HG03135 (cell line): ENCODE measurements around the gene CYP4V2.

Experiments
- ATAC-seq: cut with Tn5 transposase; IDR thresholded peaks from one replicate; pipeline ENCODE4 v1.9.1; 2021; ENCODE audit warnings: mild to moderate bottlenecking, moderate library complexity; ENCODE audit not compliant: unreplicated experiment

The CYP4V2 gene

DNA sequence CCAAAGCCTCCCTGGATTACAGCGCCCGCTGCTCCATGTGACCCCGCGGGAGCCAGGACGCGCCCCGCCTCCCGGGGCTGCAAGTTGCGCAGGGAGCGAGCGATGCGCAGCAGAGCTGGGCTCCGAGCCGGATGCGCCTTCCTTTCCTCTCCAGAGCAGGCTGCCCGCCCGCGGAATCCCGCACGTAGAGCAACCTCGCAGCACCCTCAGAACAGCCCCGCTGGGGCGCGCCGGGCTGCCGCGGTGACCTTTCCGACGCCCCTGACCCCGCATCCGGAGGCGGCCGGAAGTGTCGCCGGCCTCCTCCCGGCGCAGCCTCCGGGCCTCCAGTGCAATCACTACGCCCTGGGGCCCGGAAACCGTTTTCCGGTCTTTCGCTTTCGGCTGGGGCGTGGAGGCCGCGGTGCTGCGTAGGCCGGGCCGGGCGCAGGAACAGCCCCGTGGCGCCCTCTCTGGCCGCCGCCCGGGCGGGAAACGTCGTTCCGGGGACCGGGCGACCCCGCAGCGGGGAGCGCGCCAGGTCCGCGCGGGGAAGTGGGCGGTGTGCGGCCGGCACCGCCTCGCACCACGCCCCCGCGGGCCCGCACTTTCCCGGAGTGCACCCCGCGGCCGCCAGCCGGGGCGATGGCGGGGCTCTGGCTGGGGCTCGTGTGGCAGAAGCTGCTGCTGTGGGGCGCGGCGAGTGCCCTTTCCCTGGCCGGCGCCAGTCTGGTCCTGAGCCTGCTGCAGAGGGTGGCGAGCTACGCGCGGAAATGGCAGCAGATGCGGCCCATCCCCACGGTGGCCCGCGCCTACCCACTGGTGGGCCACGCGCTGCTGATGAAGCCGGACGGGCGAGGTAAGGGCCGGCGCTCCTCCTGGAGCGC, at the start of gene CYP4V2:
Gene CYP4V2, plus strand, starts transcription at position 368 of the 866 bp plus-strand sequence. Its CDS starts 257 bp downstream, at position 625.
- peak; percentile 89 for ATAC-seq

DNA sequence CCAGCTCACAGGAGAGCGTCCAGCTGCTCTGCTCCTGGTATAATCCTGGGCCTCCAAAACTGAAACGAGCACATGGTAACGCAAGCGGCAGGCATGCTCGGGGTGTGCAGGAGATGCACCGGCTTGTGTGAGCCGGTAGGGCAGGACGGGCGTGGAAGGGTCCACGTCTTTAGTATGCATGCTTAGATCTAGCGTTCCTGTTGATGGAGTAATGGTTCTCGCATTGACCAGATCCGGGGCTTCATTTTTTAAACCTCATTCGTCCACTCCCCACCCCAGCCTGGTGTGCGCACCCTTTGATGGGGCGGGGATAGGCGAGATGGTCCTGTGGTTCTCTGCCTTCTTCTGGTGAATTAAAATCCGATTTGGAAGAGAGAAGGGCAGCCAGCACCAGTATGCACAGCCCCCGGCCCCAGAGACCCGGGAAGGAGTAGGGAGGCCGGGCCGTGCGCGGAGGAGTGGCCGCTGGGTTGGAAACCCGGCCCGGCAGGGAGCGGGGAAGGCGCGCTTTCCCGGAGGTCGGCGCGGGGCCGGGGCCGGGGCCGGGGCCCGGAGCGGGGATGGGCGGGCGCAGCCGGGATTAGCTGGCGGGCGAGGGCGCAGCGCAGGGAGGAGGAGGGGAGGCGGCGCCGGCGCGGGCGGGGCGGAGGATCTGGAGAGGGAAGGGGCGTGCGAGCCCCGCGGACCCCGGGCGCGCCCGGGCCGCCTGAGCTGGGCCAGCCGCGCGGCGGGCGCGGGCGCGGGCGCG, 47.0 kb upstream of the CYP4V2 start:
- peak; percentile 53 for ATAC-seq

DNA sequence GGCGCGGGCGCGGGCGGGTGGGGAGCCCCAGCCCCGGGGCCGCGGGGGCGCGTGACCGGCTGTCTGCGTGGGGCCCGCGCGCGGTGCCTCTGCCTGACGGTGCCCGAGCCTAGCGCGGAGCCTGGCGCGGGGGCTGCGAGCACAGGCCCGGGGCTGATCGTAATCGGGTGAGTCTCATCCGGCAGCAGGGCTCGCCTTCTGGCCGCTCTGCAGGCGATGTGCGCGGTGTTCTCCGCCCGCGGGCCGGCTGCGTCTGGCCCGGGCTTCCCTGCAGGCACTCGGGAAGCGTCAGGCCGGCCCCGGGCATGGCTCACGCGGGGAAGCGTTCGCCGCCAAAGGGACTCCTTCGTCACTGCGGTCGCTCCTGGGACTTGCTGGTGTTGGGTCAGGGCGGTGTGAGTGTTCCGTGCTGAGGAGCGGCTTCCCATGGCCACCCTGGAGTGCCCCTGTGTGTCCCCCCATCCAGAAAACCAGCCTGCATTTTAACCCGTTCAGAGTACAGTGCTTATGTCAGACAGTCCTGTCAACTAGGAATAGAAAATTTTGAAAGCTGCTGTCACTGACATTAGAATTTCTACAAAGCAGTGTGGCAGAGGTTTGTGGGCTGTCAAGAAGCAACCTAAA, 46.3 kb upstream of the CYP4V2 start:
- peak; percentile 35 for ATAC-seq

DNA sequence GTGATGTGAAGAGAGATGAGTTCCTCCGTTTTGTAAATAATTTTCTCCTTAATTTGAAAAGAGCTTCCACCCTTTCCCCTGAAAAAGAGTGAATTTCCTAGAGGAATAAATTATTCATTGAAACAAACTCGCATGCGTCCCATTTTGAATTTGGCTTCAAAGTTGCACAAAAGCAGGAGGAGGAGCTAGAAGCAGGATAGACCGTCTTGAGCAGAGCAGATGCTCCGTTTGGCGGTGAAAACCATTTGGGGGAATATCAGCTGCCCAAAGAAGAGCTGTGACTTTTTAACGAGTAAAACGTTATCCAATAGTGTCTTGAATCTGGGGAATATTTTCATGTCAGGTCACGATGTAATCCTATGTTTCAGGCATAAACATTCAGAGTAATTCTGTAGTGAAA, 44.9 kb upstream of the CYP4V2 start:
- no peak for ATAC-seq

DNA sequence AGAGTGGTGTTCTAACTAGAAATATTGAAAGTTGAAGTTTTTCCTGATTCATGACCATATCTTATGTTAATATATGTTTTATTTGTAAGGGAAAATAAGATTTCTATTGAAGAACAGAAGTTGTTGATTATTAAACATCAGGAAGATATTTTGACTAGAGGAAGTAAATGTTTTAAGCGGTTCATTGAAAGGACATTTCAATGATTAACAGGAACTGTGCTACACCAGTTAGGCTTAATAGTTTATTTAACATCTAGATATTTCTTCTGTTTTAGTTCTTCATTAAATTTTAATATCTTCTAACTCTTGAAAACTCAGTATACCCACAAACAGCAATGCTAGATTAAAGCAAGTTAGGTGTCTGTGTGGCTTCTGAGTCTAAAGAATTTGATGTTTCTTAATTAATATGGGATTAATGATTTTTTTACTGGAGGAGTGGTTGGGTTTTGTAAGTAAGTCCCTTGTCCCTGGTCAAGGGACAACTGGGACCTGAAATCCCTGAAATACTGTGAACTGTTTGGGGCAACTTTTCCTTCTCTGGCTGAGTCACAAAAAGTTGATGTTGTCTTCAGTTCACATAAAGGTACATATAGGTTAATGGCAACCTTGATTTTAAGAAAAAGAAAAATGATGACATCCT, 42.9 kb upstream of the CYP4V2 start:
- no peak for ATAC-seq

DNA sequence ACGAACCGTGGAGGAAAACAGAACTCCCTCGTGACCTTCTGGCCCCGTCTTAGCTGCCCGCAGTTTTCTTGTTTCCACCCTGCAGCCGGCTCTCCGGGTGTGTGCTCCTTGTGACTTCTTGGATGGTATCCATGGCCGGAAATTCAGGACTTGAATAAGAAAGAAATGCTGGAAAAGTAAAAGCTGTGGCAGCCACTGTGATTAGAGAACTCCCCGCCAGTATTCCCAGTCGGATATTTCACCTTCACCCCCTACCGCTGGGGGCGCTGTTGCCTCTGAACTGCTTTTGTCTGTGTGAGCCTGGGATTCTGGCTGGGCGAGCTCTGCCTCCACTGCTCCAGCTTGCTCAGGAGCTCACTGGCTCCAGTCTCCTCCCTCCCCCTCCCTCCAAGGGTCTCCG, 41.5 kb upstream of the CYP4V2 start:
- ATAC-seq: no peak

DNA sequence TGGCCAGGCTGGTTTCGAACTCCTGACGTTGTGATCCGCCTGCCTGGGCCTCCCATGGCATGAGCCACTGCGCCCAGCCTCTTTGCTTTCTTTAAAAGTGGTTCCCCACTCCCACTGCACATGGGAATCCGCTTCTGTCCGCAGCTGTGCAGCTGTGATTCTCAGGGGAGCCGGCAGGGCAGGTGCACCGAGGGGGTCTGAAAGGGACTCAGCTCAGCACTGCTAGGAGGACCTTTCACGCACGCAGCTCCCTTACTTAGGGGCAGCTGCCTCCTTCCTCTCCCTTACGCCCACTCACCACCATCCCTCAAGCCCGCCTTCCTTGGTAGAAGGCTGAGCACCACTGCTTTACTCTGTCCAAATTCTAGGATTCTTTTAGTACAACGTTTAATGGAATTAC, 40.4 kb upstream of the CYP4V2 start:
- ATAC-seq: no peak

DNA sequence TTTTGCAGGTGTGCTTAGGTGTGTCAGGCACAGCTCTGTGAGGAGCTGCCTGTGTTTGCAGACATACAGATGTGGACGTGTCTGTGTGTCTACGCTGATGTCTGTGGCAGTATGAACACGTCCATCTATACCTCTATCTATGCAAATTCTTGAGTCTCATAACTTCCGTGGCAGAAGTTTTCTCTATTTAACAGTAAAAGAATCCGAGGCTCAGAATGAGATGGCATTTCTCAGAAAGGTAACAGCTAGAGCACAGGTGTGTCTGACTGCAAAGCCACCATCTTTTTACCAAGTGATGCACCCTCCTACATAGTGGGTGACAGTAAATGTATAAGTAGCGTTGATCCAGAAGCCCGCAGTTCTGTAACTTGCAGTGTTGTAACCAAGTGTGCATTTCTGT, 39.9 kb upstream of the CYP4V2 start:
- ATAC-seq: no peak

DNA sequence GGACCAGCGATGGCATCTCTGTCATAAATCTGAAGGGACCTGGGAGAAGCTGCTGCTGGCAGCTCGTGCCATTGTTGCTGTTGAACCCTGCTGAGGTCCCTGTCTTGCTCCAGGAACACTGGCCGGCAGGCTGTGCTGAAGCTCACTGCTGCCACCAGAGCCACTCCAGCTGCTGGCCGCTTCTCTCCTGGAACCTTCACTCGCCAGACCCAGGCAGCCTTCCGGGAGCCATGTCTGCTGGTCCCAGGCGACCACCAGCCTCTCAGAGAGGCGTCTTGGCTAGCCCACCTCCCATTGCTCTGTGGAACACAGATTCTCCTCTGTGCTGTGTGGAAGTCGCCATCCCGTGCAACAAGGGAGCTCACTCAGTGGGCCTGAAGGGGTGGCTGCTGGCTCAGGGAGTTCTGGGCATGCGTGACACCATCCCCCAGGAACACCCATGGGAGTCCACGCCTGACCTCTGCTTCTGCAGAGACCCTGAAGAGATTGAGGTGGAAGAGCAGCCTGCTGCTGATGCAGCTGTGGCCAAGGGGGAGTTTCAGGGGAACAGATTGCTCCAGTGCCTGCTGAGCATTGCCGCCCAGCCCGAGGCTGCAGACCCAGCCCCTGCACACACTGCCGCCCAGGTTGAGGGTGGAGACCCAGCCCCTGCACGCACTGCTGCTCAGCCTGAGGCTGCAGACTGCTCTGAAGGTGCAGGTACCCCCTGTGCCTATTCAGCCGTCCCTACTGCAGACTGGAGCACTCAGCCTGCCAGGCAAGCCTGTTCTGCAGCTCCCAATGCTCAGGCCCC, 33.1 kb upstream of the CYP4V2 start:
- ATAC-seq: no peak

DNA sequence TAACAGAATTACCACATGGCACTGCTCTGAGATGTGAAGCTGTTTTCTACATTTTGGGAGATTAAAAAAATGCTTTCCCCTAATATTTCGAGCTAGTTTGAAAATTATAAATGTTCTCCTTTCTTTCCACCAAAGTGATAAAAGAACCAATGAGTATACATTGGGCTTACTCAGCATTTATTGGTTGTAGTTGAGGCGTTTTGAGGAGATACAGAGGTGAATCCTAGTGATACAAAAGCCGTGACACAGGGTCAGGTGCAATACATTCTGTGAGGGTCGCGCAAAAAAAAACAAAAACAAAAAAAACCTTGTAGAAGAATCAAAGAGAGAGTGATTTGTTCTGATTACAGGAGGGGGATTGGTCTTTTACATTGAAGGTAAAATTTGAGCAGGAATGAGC, 32.4 kb upstream of the CYP4V2 start:
- ATAC-seq: no peak

DNA sequence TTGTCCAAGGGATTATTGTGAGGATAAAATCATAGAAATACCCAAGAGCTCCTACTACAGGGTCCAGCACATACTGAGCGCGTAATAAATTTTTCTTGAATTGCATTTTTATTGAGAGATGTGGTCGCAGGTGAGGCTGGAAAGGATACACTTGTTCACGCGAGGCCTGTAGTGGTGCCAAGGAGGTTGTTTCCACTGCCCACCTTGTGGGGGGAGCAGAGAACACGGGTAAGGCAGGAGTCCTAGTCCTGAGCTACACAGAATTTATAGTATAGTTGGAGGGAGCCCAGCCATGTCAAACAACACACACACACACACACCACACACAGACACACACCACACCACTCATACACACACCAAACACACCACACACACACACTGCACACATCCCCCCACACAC, 31.8 kb upstream of the CYP4V2 start:
- ATAC-seq: no peak

DNA sequence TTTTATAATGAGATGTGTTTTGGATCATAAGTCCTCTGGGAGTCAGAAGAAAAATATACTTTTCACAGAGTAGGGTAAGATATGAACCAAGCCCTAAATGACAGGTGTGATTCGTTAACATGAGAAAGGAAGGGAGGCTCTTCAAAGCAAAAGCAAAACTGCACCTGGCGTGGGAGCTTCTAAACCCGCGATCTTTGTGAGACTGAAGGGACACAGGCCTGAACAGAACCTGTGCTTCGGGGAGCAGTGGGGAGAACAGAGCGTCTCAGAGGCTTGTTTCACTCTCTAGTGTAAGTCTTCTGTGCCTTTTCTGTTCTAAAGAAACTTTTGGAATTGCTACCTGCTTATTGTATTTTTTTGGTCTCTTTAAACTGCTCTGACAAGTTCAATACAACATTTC, 30.2 kb upstream of the CYP4V2 start:
- ATAC-seq: peak; percentile 95

DNA sequence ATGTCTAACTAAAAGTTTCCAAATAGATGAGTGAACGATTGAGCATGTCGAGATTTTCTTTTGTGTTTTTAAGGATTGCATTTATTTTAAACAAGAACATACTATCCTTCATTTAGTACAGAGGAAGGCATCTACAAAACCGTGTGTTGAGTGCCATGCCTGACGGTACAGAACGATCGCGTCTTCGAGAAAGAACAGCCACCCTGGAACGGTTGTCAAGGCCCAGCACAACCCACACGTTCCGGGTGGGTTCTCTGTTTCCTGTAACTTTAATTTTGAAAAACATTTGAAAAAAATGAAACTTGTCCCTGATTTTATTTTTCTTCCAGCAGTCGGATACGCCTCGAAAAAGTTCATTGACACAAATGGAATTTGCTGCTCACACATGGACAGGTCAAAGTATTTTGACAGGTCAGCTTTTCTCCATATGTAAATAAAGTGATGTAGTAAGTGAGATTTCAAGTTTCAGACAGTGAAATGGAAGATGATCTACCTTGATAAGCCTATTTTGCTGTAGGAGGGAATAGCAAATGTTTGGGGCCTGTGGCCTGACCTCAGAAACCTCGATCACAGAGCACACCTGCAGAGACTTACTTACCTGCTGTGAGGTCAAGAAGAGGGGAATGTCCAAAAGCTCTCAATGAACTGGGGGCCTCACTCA, 24.4 kb upstream of the CYP4V2 start:
- no peak for ATAC-seq

DNA sequence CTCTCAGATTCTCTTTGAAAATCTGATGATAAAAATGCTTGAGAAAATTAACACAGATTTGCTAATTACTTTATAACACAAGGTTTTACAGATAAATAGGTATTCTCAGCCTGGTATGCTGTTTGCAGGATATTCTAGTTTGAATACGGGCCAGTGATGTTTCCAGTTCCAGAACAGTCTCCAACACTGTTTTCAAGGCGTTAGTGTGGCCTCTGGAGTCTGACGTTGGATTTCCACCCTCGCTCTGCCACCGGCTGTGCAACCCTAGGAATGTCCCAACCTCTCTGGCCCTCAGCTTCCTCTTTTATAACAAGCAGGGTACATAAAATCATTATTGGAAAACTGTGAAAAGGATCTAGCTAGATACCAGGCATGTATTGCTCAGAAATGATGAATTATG, 23.8 kb upstream of the CYP4V2 start:
- no peak for ATAC-seq

DNA sequence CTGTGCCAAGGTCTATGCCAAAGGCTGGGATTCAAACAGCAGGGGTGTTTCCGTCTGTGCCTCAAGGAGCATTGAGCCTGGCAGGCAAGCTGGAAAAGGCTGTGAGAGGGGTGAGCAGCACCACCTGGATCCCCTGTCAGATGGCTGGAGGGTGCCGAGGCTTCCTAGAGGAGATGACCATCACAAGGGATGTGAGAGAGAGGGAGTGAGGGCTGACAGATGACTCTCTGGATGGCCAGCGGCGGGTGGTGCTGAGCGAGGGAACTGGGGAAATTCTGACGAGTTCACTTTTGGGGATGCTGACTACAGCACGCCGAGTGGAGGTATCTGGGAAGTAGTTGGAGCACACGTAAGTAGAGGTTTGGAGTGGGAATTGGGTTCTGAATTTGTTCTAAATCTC, 22.6 kb upstream of the CYP4V2 start:
- no peak for ATAC-seq

DNA sequence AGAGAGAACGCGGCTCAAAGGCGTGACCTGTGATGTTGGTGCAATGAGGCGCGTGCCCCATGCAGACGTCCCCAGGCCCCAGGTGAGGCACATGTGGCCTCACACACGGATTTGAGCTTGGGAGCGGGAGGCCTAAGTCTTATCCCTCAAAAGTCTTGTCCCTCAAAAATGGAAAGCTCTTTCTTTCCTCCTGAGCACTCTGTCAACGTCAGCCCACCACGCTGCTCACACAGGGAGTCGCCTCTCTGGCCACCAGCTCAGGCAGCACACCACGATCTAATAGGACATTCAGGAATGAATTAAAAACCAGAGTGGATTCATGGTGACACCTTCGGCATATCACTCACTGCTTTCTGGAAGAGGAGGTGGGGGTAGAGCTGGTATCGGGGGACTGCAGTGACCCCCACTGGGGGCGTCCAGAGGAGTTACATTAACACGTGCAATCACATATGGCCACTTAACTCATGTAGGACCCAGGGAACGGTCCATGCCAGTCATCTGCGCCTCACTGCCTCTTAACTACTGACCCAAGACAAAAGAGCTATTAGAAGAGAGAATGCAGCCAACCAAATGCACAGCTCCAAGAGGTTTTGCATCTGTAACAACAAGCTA, 21.9 kb upstream of the CYP4V2 start:
- ATAC-seq: no peak

DNA sequence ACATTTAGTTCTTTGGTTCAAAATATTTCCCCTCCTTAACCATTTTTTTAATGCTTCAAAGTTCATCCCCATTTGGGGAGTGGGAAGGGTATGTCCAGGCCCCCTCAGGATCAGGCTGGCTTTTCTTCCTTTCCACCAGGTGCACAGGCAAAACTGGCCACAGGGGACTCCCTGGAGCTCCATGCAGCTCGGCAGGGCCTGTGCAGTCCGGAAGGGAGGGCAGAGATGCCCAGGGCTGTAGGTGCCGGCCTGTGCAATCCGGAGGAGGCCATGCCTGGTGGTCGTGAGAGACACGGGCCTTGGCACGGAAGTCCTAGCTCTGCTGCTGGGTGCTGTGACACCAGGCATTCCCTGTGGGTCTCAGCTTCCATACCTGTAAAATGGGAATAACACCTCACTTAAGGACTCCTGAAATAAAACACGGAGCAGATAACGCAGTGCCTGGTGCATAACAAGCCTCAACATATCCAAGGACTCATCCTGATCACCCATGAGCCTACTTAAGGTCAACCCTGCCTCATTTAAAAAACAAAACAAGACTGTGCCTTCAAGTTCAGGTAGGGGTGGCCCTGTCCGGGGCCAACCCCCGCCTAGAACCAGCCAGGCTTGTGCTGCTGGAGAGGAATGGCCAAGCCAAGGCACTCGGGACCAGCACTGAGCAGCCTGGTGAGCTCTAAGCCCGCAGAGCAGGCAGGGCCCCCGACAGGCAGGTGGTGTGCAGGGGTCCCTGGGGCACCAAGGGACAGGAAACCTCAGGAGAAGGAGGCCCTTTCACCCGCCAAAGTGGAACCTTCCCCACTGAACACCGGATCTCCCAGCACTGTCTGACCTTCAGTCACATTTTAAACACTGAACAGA, 21.2 kb upstream of the CYP4V2 start:
- ATAC-seq: no peak

DNA sequence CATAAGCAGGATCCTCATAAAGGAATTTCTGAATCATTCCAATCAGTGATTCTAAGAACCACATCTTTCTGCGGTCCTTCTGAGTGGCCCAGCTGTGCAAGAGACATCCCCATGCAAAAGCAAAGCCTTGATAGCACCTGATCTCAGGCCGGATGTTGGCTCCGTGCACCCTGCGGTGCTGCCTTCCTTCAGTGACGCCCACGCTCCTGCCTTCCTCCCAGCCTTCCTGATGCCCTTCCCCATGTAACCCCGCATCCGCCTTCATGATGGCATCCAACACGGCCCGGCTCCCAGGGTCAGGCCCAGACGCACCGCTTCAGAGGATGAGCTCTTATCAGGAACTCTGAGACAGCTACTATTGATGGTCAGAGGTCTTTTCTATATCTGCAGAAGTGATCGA, 20.4 kb upstream of the CYP4V2 start:
- ATAC-seq: no peak

DNA sequence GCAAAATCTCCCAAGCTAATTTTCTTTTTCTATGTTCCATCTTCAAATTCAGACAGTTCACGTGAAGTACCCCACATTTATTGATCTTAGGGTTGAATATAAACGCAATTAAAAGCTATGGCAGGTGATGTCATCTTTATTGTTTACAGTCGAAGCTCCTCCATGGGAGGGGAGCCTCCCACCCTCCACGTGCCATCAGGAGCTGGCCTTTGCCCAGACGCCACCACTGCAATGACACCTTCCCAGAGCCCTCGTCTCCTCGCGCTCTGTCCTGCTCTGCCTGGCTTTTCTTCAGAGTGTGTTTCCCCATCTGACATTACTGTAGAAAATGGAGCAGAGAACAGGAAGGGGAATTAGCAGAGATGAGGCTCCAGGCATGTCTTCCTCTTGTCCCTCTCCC, 18.8 kb upstream of the CYP4V2 start:
- no peak for ATAC-seq
